CD4-positive, alpha-beta memory T cell (primary cell): ENCODE data around the gene DCAF12. TPM values are rescaled to one million over a fixed set of nuclear protein-coding genes. Genes with fewer than 3 reads are reported as not detected.
A peak's percentile ranks its signal among the peaks of the same experiment; 100 is the strongest.

Source experiments
- CTCF ChIA-PET: fragments of 350-600 bp; sonication (Branson Sonifier 250); formaldehyde crosslinking; loops from one replicate; lab custom pipeline; 2021; ENCODE audit warnings: inconsistent platforms; ENCODE audit not compliant: partially characterized antibody; lab: Charles Lee
- POLR2A ChIA-PET: fragments of 350-600 bp; sonication (Branson Sonifier 250); formaldehyde crosslinking; loops from one replicate; lab custom pipeline; 2021; ENCODE audit not compliant: partially characterized antibody; lab: Charles Lee
- DNase-seq, 5 donors: peaks; one replicate each; pipeline versions ENCODE4 v3.0.0 to v3.0.0-alpha.2; 2020 to 2022; ENCODE audit warnings: mixed read lengths in 1 of 5
- H3K27ac ChIP-seq: one replicate; pipeline ENCODE4 v1.7.0; 2013; ENCODE audit warnings: low read depth, low read length
- H3K27me3 ChIP-seq: 2 replicates; pipeline ENCODE4 v1.7.0; 2013; ENCODE audit warnings: mild to moderate bottlenecking, low read length, moderate library complexity; ENCODE audit not compliant: insufficient read depth
- H3K36me3 ChIP-seq: 2 replicates; pipeline ENCODE4 v1.7.0; 2013; ENCODE audit warnings: mild to moderate bottlenecking, low read length, moderate library complexity; ENCODE audit not compliant: insufficient read depth
- H3K4me1 ChIP-seq: 2 replicates; pipeline ENCODE4 v1.7.0; 2013; ENCODE audit warnings: mild to moderate bottlenecking, low read length, moderate library complexity; ENCODE audit not compliant: insufficient read depth
- H3K4me3 ChIP-seq, 2 donors: one replicate each; pipeline ENCODE4 v1.7.0; 2013; ENCODE audit warnings: low read length in 2 of 2, mild to moderate bottlenecking in 1 of 2
- H3K9me3 ChIP-seq, 2 donors: one replicate each; pipeline ENCODE4 v1.7.0; 2013; ENCODE audit warnings: low read length in 2 of 2, control low read depth in 1 of 2; ENCODE audit not compliant: control insufficient read depth in 1 of 2
- H3K27ac Mint-ChIP-seq, 7 donors: one replicate each; pipeline ENCODE4 v1.8.0; 2020 to 2021; ENCODE audit warnings: mixed read lengths in 7 of 7, mild to moderate bottlenecking in 6 of 7, inconsistent platforms in 3 of 7, moderate library complexity in 3 of 7
- H3K27me3 Mint-ChIP-seq, 2 donors: one replicate each; pipeline ENCODE4 v1.8.0; 2020 to 2021; ENCODE audit warnings: mixed read lengths in 2 of 2
- H3K36me3 Mint-ChIP-seq, 2 donors: one replicate each; pipeline ENCODE4 v1.8.0; 2020 to 2021; ENCODE audit warnings: mixed read lengths in 2 of 2, inconsistent platforms in 1 of 2, mild to moderate bottlenecking in 1 of 2
- H3K4me1 Mint-ChIP-seq, 4 donors: one replicate each; pipeline ENCODE4 v1.8.0; 2020 to 2021; ENCODE audit warnings: mixed read lengths in 4 of 4, mild to moderate bottlenecking in 1 of 4
- H3K4me3 Mint-ChIP-seq, 8 donors: one replicate each; pipeline ENCODE4 v1.8.0; 2020 to 2021; ENCODE audit warnings: mixed read lengths in 8 of 8, mild to moderate bottlenecking in 7 of 8, moderate library complexity in 6 of 8, inconsistent platforms in 3 of 8
- H3K9me3 Mint-ChIP-seq, 8 donors: one replicate each; pipeline ENCODE4 v1.8.0; 2020 to 2021; ENCODE audit warnings: mixed read lengths in 8 of 8, mild to moderate bottlenecking in 5 of 8, inconsistent platforms in 3 of 8, moderate library complexity in 1 of 8
- intact Hi-C: fragments of 100-400 bp; cut with micrococcal nuclease; formaldehyde crosslinking; loops from one replicate; pipeline ENCODE4 v1.15.1; 2023
- polyA plus RNA-seq, 2 donors: library from polyadenylated mRNA; unstranded; fragments of 300-500 nt; fragmentation: Illumina TruSeq; gene quantifications; one replicate each; pipeline ENCODE4 v1.2.3, GENCODE V29; 2021
- total RNA-seq, 2 experiments: library from RNA; stranded (reverse); gene quantifications; one replicate each; pipeline ENCODE4 v1.2.3, GENCODE V29; 2021

The DCAF12 gene
- total and polyA plus RNA-seq, 4 experiments from 2014 or later: 13.0 to 31.0 (median 24.5) TPM

- H3K27ac ChIP-seq: peak overlapping the region; percentile 83
- no peaks in the 10 kb centered on the region for H3K27me3 ChIP-seq
- H3K4me3 ChIP-seq: peak overlapping the region; percentile 88 to 92
- H3K4me1 ChIP-seq: peaks cover 45% of the 10 kb centered on the region
- DNase-seq: peak in 1 of 5 donors; percentile 16
- Mint-ChIP-seq H3K36me3 (peaks cover 17 to 42% of the 10 kb centered on the region in 2 donors), H3K9me3 (no peaks in the 10 kb centered on the region), H3K27me3 (no peaks in the 10 kb centered on the region), H3K4me1 (peaks cover 44 to 65% (median 52%) of the 10 kb centered on the region in 4 donors), H3K4me3 (peak overlapping the region; percentile 96 to 100 (median 98)), H3K27ac (peak overlapping the region; percentile 95 to 99 (median 99))
- no peaks in the 10 kb centered on the region for H3K36me3 ChIP-seq
- H3K9me3 ChIP-seq: no peaks in the 10 kb centered on the region
- ChIA-PET CTCF (interaction anchor here (1.4 kb wide), 1 partner anchor 127 kb away, joined by 4 read pairs; no protein-coding TSS in a partner anchor), POLR2A (interaction anchor here (1.4 to 2.0 kb wide), 4 partner anchors 53 to 251 kb away, joined by 3 to 11 read pairs (median 4); partner anchors contain the start of genes MYORG, UBAP1 and UBAP2)
- intact Hi-C loops: loop anchor here (1.0 kb wide), 5 partner anchors 53 to 251 kb away; partner anchors contain the start of genes KIF24, MYORG and NUDT2
Observed at GRCh38 chr9:34125681-34126206, 754 bp downstream of the DCAF12 start.

GRCh38 chr9:34124926-34125325, 1.6 kb downstream of the DCAF12 start:
- POLR2A ChIA-PET: interaction anchor here (1.4 to 1.5 kb wide), 2 partner anchors 54 to 128 kb away, joined by 3 to 11 read pairs; partner anchors contain the start of gene UBAP1
- intact Hi-C loops: no loop called here
- Mint-ChIP-seq H3K27me3 (no peaks in the 10 kb centered on the region), H3K9me3 (no peaks in the 10 kb centered on the region), H3K36me3 (peaks cover 17 to 45% of the 10 kb centered on the region in 2 donors), H3K27ac (peak overlapping the region; percentile 95 to 99 (median 99)), H3K4me3 (peak overlapping the region; percentile 96 to 100 (median 98)), H3K4me1 (peaks cover 46 to 66% (median 56%) of the 10 kb centered on the region in 4 donors)
- Histone ChIP-seq H3K4me1 (peaks cover 45% of the 10 kb centered on the region), H3K9me3 (no peaks in the 10 kb centered on the region), H3K4me3 (peak overlapping the region; percentile 88 to 92), H3K27ac (peak overlapping the region; percentile 83), H3K27me3 (no peaks in the 10 kb centered on the region), H3K36me3 (no peaks in the 10 kb centered on the region)
- DNase-seq: no peak
- CTCF ChIA-PET: interaction anchor here (1.4 kb wide), 1 partner anchor 128 kb away, joined by 4 read pairs; no protein-coding TSS in a partner anchor

- H3K4me1 ChIP-seq: peaks cover 45% of the 10 kb centered on the region
- Mint-ChIP-seq H3K27ac (peak overlapping the region; percentile 64 to 99 (median 90)), H3K27me3 (no peaks in the 10 kb centered on the region), H3K4me1 (peaks cover 46 to 66% (median 56%) of the 10 kb centered on the region in 4 donors), H3K36me3 (peaks cover 17 to 49% of the 10 kb centered on the region in 2 donors), H3K4me3 (peak overlapping the region; percentile 36 to 100 (median 98)), H3K9me3 (no peaks in the 10 kb centered on the region)
- intact Hi-C loops: no loop called here
- ChIA-PET POLR2A (interaction anchor here (1.7 kb wide), 1 partner anchor 55 kb away, joined by 4 read pairs; the partner anchor contains the start of gene UBAP1), CTCF (no interaction called here)
- no peak overlapping the region for H3K4me3 ChIP-seq
- peaks cover 3% of the 10 kb centered on the region for H3K36me3 ChIP-seq
- no peaks in the 10 kb centered on the region for H3K27me3 ChIP-seq
- H3K27ac ChIP-seq: peak overlapping the region; percentile 83
- H3K9me3 ChIP-seq: no peaks in the 10 kb centered on the region
- DNase-seq: no peak
Observed at GRCh38 chr9:34124099-34124498, 2.4 kb downstream of the DCAF12 start.

GRCh38 chr9:34123682-34124081, 2.8 kb downstream of the DCAF12 start:
- H3K4me1 Mint-ChIP-seq: peaks cover 46 to 66% (median 56%) of the 10 kb centered on the region in 4 donors

GRCh38 chr9:34121996-34122395, 4.5 kb downstream of the DCAF12 start:
- intact Hi-C loops: no loop called here
- Mint-ChIP-seq H3K27ac (peak overlapping the region in 6 of 7 donors; percentile 2 to 72 (median 47)), H3K4me3 (peak overlapping the region in 2 of 8 donors; percentile 31 to 48), H3K36me3 (peaks cover 17 to 69% of the 10 kb centered on the region in 2 donors), H3K4me1 (peaks cover 43 to 61% (median 52%) of the 10 kb centered on the region in 4 donors), H3K9me3 (no peaks in the 10 kb centered on the region), H3K27me3 (no peaks in the 10 kb centered on the region)
- Histone ChIP-seq H3K36me3 (peaks cover 10% of the 10 kb centered on the region), H3K27ac (no peak overlapping the region), H3K4me3 (no peak overlapping the region), H3K4me1 (peaks cover 41% of the 10 kb centered on the region), H3K27me3 (no peaks in the 10 kb centered on the region), H3K9me3 (no peaks in the 10 kb centered on the region)
- ChIA-PET CTCF (interaction anchor here (1.2 kb wide), 1 partner anchor 83 kb away, joined by 3 read pairs; no protein-coding TSS in a partner anchor), POLR2A (no interaction called here)
- no peak for DNase-seq

More at GRCh38 chr9:34123682-34124081, 2.8 kb downstream of the DCAF12 start:
- Histone ChIP-seq H3K27me3 (no peaks in the 10 kb centered on the region), H3K9me3 (no peaks in the 10 kb centered on the region), H3K4me1 (peaks cover 45% of the 10 kb centered on the region), H3K27ac (peak overlapping the region; percentile 83), H3K36me3 (peaks cover 5% of the 10 kb centered on the region), H3K4me3 (no peak overlapping the region)
- peaks cover 17 to 52% of the 10 kb centered on the region in 2 donors for H3K36me3 Mint-ChIP-seq
- peak overlapping the region; percentile 70 to 99 (median 90) for H3K27ac Mint-ChIP-seq
- H3K9me3 Mint-ChIP-seq: no peaks in the 10 kb centered on the region
- ChIA-PET CTCF (no interaction called here), POLR2A (interaction anchor here (1.7 kb wide), 1 partner anchor 55 kb away, joined by 4 read pairs; the partner anchor contains the start of gene UBAP1)
- peak in 1 of 5 donors; percentile 23 for DNase-seq
- intact Hi-C loops: no loop called here
- H3K27me3 Mint-ChIP-seq: no peaks in the 10 kb centered on the region
- H3K4me3 Mint-ChIP-seq: peak overlapping the region; percentile 60 to 100 (median 98)

- Histone ChIP-seq H3K4me1 (peaks cover 30% of the 10 kb centered on the region), H3K27ac (no peak overlapping the region), H3K9me3 (no peaks in the 10 kb centered on the region), H3K36me3 (peaks cover 13% of the 10 kb centered on the region), H3K27me3 (no peaks in the 10 kb centered on the region), H3K4me3 (no peak overlapping the region)
- ChIA-PET CTCF (no interaction called here), POLR2A (interaction anchor here (0.6 to 0.9 kb wide), 2 partner anchors 64 to 256 kb away, joined by 3 to 4 read pairs; no protein-coding TSS in a partner anchor)
- peaks cover 24 to 72% of the 10 kb centered on the region in 2 donors for H3K36me3 Mint-ChIP-seq
- H3K4me3 Mint-ChIP-seq: no peak overlapping the region
- H3K27ac Mint-ChIP-seq: no peak overlapping the region
- peaks cover 35 to 47% (median 38%) of the 10 kb centered on the region in 4 donors for H3K4me1 Mint-ChIP-seq
- no peak for DNase-seq
- peaks cover 0 to 2% (median 0%) of the 10 kb centered on the region in 8 donors for H3K9me3 Mint-ChIP-seq
- intact Hi-C loops: no loop called here
- no peaks in the 10 kb centered on the region for H3K27me3 Mint-ChIP-seq
Observed at GRCh38 chr9:34119713-34120112, 6.8 kb downstream of the DCAF12 start.

GRCh38 chr9:34114436-34114835, 12.1 kb downstream of the DCAF12 start:
- Mint-ChIP-seq H3K4me3 (no peak overlapping the region), H3K9me3 (peaks cover 0 to 2% (median 0%) of the 10 kb centered on the region in 8 donors), H3K36me3 (peaks cover 14 to 63% of the 10 kb centered on the region in 2 donors), H3K27me3 (no peaks in the 10 kb centered on the region), H3K27ac (peak overlapping the region in 4 of 7 donors; percentile 7 to 90 (median 42)), H3K4me1 (peaks cover 12 to 26% (median 16%) of the 10 kb centered on the region in 4 donors)
- Histone ChIP-seq H3K27ac (no peak overlapping the region), H3K4me1 (no peaks in the 10 kb centered on the region), H3K27me3 (no peaks in the 10 kb centered on the region), H3K36me3 (peaks cover 22% of the 10 kb centered on the region), H3K4me3 (no peak overlapping the region), H3K9me3 (no peaks in the 10 kb centered on the region)
- CTCF ChIA-PET: no interaction called here
- DNase-seq: no peak
- POLR2A ChIA-PET: no interaction called here
- intact Hi-C loops: no loop called here
